Right atrium auricular region (tissue), 2 donors: ENCODE results near the gene QRICH2. TPM values are rescaled to one million over a fixed set of nuclear protein-coding genes. Genes with fewer than 3 reads are reported as not detected.

Experiments used
- DNase-seq: peaks from one replicate; pipeline ENCODE4 v3.0.0-alpha.2; 2019; ENCODE audit warnings: low spot score
- H3K27ac ChIP-seq, 2 donors: fragments of 200-600 bp; sonication (generic); 1 replicate in 1 of 2; 2 replicates in 1 of 2; pipeline ENCODE4 v1.5.1; 2016 to 2019
- H3K27me3 ChIP-seq, 2 donors: fragments of 200-600 bp; sonication (generic); one replicate each; pipeline versions ENCODE4 v1.5.1 to v1.6.0; 2017 to 2019
- H3K36me3 ChIP-seq: fragments of 200-600 bp; sonication (generic); one replicate; pipeline ENCODE4 v1.5.1; 2016
- H3K4me1 ChIP-seq, 2 donors: fragments of 200-600 bp; sonication (generic); one replicate each; pipeline versions ENCODE4 v1.5.1 to v1.6.0; 2017 to 2019
- H3K4me3 ChIP-seq, 2 donors: fragments of 200-600 bp; sonication (generic); 1 replicate in 1 of 2; 2 replicates in 1 of 2; pipeline ENCODE4 v1.5.1; 2017 to 2019; ENCODE audit warnings: mild to moderate bottlenecking in 1 of 2, moderate library complexity in 1 of 2
- H3K9me3 ChIP-seq, 2 donors: fragments of 200-600 bp; sonication (generic); one replicate each; pipeline ENCODE4 v1.5.1; 2019
- total RNA-seq, 2 donors: library from RNA; depleted of rRNA; stranded (reverse); fragments of >200 nt; gene quantifications; one replicate each; pipeline ENCODE4 v1.1.0, GENCODE V29; 2016
- TF ChIP-seq, protein P1 (sequence below), 2 donors: fragments of 200-600 bp; sonication (generic); IDR thresholded peaks; one replicate each; pipeline ENCODE4 v1.5.1; 2019; ENCODE audit warnings: antibody characterized with exemption in 2 of 2

QRICH2 gene
- total RNA-seq, 2 donors from 2014 or later, result 1.1 to 1.2 TPM

DNA sequence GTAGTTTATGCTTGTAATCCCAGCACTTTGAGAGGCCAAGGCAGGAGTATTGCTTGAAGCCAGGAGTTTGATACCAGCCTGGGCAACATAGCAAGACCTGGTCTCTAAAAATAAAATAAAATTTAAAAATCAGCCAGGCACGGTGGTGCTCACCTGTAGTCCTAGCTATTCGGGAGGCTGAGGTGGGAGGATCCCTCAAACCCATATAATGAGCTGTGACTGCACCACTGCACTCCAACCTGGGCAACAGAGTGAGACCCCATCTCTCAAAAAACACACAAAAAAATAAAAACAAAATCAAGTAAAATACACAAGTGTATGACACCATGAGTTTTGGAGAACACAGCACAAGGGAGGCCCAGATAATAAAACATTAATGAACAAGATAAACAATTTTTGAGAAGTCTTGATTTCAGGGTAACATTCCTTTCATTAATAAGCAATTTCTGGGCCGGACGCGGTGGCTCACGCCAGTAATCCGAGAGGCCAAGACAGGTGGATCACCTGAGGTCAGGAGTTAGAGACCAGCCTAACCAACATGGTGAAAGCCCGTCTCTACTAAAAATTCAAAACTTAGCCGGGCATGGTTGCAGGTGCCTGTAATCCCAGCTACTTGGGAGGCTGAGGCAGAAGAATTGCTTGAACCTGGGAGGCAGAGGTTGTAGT is 27.8 kb upstream of the QRICH2 start:
- no peak overlapping the region for H3K4me3 ChIP-seq
- H3K9me3 ChIP-seq, result no peaks in the 10 kb centered on the region
- peaks cover 12% of the 10 kb centered on the region for H3K36me3 ChIP-seq
- H3K27ac ChIP-seq, result no peak overlapping the region
- DNase-seq, result no peak
- no peaks in the 10 kb centered on the region for H3K4me1 ChIP-seq
- TF ChIP-seq, protein P1, sequence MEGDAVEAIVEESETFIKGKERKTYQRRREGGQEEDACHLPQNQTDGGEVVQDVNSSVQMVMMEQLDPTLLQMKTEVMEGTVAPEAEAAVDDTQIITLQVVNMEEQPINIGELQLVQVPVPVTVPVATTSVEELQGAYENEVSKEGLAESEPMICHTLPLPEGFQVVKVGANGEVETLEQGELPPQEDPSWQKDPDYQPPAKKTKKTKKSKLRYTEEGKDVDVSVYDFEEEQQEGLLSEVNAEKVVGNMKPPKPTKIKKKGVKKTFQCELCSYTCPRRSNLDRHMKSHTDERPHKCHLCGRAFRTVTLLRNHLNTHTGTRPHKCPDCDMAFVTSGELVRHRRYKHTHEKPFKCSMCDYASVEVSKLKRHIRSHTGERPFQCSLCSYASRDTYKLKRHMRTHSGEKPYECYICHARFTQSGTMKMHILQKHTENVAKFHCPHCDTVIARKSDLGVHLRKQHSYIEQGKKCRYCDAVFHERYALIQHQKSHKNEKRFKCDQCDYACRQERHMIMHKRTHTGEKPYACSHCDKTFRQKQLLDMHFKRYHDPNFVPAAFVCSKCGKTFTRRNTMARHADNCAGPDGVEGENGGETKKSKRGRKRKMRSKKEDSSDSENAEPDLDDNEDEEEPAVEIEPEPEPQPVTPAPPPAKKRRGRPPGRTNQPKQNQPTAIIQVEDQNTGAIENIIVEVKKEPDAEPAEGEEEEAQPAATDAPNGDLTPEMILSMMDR (IDR thresholded peaks at IDR 0.05), result no peak
- H3K27me3 ChIP-seq, result no peaks in the 10 kb centered on the region

DNA sequence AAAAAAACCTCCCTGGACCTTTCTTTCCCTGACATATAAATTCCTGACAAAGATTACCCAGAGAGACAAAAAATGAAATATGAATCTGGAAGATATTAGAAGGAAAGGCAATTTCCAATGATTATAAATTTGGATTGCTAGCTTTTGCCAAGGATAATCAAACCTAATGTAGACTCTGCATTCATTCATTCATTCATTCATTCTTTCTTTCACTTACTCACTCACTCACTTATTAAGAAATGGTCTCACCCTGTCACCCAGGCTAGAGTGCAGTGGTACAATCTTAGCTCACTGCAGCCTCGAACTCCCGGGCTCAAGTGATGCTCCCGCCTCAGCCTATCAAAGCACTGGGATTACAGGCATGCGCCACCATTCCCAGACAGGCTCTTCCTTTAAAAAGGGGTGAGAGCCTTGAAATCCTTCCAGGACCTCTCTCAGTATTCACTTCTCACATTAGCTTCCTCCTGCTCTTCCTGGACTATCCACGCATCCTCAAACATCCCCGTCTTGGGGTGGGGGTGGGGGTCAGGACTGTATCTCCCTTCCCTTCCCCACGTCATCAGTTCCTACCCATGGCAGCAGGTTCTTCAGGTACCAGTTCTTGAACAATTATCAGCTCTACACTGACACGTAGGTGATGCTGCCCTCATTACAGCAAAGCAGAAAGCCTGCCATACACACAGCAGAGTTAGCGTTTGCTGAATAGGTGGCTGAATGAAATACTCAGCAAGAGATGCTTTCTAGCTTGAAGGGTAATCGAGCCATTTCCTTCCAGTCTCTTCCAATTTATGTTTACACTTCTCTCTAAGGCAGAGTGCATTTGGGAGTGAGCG is 25.8 kb upstream of the QRICH2 start:
- H3K9me3 ChIP-seq, result no peaks in the 10 kb centered on the region
- TF ChIP-seq, protein P1 (IDR thresholded peaks at IDR 0.05), result no peak
- no peak overlapping the region for H3K4me3 ChIP-seq
- H3K4me1 ChIP-seq, result no peaks in the 10 kb centered on the region
- H3K27me3 ChIP-seq, result no peaks in the 10 kb centered on the region
- H3K36me3 ChIP-seq, result peaks cover 30% of the 10 kb centered on the region
- no peak overlapping the region for H3K27ac ChIP-seq
- no peak for DNase-seq

DNA sequence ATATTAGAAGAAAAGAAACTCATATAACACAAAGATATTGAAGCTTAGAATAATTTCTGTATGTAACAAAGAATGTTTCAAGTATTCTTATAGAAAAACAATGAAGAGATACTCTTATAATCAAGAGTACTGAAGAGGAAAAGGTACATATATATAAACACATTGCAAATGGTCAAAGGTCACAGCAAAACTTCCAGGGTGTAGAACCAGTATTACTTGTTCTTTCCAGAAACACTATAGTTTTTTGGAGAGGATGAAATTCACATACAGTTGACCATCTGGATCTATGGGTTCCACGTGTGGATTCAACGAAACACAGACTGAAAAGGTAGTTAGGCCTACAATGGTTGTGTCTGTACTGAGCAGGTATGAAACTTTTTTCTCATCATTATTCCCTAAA is 23.0 kb upstream of the QRICH2 start:
- Histone ChIP-seq H3K4me1 (peaks cover 0 to 5% of the 10 kb centered on the region in 2 donors), H3K4me3 (no peak overlapping the region), H3K27ac (no peak overlapping the region), H3K27me3 (no peaks in the 10 kb centered on the region), H3K36me3 (peaks cover 49% of the 10 kb centered on the region), H3K9me3 (no peaks in the 10 kb centered on the region)
- DNase-seq, result no peak
- TF ChIP-seq, protein P1 (IDR thresholded peaks at IDR 0.05), result no peak

DNA sequence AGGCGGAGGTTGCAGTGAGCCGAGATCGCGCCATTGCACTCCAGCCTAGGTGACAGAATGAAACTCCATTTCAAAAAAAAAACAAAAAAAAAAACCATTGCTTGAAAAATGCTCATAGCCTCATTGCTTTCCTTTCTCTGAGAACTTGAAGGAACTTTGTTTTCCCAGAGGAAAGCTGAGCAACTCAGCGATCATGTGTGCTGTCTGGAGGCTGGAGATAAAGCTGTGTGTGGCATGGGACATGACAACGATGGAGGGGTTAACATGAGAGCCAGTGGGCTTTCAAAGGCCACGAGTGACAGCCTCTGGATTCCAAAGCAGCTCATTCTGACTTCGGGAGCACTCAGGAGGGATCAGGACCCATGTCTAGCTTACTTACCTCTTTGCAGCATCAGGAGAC is 21.6 kb upstream of the QRICH2 start:
- no peak overlapping the region for H3K4me3 ChIP-seq
- no peak for DNase-seq
- H3K36me3 ChIP-seq, result peaks cover 49% of the 10 kb centered on the region
- H3K27ac ChIP-seq, result no peak overlapping the region
- TF ChIP-seq, protein P1 (IDR thresholded peaks at IDR 0.05), result no peak
- H3K4me1 ChIP-seq, result peaks cover 0 to 5% of the 10 kb centered on the region in 2 donors
- H3K9me3 ChIP-seq, result no peaks in the 10 kb centered on the region
- H3K27me3 ChIP-seq, result no peaks in the 10 kb centered on the region

DNA sequence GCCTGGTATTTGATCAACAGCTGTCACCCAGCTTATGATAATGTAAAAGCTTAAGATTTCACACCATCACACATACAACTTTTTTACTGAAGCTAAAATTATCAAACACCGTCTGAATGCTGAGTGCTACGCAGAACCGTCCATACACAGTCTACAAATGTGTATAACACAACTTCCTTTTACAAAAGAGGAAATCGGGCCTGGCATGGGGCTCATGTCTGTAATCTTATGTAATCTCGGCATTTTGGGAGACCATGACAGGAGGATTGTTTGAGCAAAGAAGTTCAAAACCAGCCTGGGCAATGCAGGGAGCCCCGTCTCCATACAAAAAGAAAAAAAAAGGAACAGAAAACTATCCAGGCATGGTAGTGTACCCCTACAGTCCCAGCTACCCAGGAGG is 19.6 kb upstream of the QRICH2 start:
- H3K27ac ChIP-seq, result no peak overlapping the region

More for the DNA sequence above, 19.6 kb upstream of the QRICH2 start:
- no peak for DNase-seq
- Histone ChIP-seq H3K27me3 (no peaks in the 10 kb centered on the region), H3K9me3 (no peaks in the 10 kb centered on the region), H3K36me3 (peaks cover 49% of the 10 kb centered on the region), H3K4me3 (no peak overlapping the region), H3K4me1 (peaks cover 0 to 5% of the 10 kb centered on the region in 2 donors)
- TF ChIP-seq, protein P1 (IDR thresholded peaks at IDR 0.05), result no peak
